ENCODE results near the gene KIF1A. TPM values are rescaled to one million over a fixed set of nuclear protein-coding genes. Genes with fewer than 3 reads are reported as not detected.

The KIF1A gene
- total and polyA plus RNA-seq, 3 experiments from 2014 or later: 1.6 to 1.8 TPM; not detected in 1

DNA sequence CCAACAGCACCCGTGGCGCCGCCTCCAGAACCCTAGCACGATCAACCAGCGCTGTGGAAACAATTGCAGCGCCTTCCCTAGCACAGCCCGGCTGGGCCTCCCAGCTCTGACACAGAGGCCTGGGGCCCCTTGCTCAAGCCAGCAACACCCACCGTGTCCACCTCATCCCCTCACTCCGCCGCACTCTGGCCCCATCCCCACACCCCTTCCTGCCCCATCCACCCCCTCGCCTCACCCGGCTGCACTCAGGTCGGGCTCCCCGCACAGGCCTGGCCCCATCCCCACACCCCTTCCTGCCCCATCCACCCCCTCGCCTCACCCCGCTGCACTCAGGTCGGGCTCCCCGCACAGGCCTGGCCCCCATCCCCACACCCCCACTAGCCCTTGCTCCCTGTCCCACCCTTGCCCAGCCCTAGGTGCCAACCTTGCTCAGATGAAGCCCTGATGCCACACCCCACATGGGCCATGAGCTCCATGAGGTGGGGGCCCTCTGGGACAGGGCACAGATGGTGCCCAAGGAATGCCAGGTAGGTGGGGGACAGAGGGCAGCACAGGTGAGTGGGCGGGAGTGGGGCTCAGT lies 28.7 kb downstream of the KIF1A start:
- Histone ChIP-seq H3K4me1 (ENCODE audit: insufficient read depth, low read length) (no peaks in the 10 kb centered on the region), H3K9me3 (ENCODE audit: low read length) (no peaks in the 10 kb centered on the region), H3K36me3 (ENCODE audit: insufficient read depth, low read length) (no peaks in the 10 kb centered on the region), H3K4me3 (ENCODE audit: low read length) (no peak overlapping the region), H3K27me3 (ENCODE audit: insufficient read depth, low read length, poor library complexity, severe bottlenecking) (no peaks in the 10 kb centered on the region), H3K27ac (ENCODE audit: low read depth, low read length) (no peak overlapping the region)
- Mint-ChIP-seq H3K27ac (no peak overlapping the region), H3K36me3 (no peaks in the 10 kb centered on the region), H3K9me3 (no peaks in the 10 kb centered on the region), H3K4me3 (no peak overlapping the region), H3K4me1 (no peaks in the 10 kb centered on the region), H3K27me3 (peaks cover 9 to 32% of the 10 kb centered on the region in 2 donors)
- ChIA-PET POLR2A (no interaction called here), CTCF (no interaction called here)
- DNase-seq: peak in 1 of 5 donors; percentile 43

DNA sequence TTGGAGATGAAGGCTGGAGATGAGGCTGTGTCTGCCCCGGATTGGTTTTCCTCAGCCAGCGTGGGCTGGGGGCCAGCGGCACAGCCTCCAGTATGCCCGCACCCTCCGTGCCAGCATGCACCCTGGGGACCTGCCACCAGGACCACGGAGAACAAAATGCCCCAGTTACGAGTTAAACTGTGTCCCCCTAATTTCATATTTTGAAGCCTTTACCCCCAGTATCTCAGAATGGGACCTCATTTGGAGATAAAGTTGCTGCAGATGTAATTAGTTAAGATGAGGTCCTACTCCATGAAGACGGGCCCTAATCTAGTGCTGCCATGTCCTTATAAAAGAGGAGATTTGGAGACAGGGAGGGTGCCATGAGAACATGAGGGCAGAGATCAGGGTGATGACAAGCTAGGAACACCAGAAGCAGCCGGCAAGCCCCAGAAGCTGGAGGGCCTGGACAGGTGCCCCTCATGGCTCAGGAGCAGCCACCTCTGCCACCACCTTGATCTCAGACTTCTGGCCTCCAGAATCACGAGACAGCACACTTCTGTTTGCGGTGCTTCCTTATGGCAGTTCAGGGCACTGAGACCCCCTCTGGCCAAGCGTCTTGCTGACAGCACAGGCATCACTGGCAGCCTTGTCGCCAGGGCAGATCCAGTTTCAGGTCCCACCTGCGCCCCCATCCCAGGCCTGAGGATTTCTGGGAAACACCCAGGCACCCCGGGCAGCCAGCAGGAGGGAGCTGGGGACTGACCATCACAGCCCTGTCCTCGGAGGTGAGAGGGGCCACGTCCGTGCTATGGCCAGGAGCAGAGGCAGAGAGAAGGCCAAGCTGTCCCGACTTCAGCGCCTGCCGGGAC lies 29.4 kb downstream of the KIF1A start:
- H3K4me1 Mint-ChIP-seq: no peaks in the 10 kb centered on the region
- peaks cover 9 to 29% of the 10 kb centered on the region in 2 donors for H3K27me3 Mint-ChIP-seq
- ChIA-PET POLR2A (no interaction called here), CTCF (no interaction called here)
- no peaks in the 10 kb centered on the region for H3K4me1 ChIP-seq (ENCODE audit: insufficient read depth, low read length)
- H3K27ac Mint-ChIP-seq: no peak overlapping the region
- H3K36me3 ChIP-seq (ENCODE audit: insufficient read depth, low read length): no peaks in the 10 kb centered on the region
- H3K27ac ChIP-seq (ENCODE audit: low read depth, low read length): no peak overlapping the region
- DNase-seq: no peak
- no peak overlapping the region for H3K4me3 Mint-ChIP-seq
- no peak overlapping the region for H3K4me3 ChIP-seq (ENCODE audit: low read length)
- H3K9me3 ChIP-seq (ENCODE audit: low read length): no peaks in the 10 kb centered on the region
- H3K27me3 ChIP-seq (ENCODE audit: insufficient read depth, low read length, poor library complexity, severe bottlenecking): no peaks in the 10 kb centered on the region
- no peaks in the 10 kb centered on the region for H3K9me3 Mint-ChIP-seq
- H3K36me3 Mint-ChIP-seq: no peaks in the 10 kb centered on the region

DNA sequence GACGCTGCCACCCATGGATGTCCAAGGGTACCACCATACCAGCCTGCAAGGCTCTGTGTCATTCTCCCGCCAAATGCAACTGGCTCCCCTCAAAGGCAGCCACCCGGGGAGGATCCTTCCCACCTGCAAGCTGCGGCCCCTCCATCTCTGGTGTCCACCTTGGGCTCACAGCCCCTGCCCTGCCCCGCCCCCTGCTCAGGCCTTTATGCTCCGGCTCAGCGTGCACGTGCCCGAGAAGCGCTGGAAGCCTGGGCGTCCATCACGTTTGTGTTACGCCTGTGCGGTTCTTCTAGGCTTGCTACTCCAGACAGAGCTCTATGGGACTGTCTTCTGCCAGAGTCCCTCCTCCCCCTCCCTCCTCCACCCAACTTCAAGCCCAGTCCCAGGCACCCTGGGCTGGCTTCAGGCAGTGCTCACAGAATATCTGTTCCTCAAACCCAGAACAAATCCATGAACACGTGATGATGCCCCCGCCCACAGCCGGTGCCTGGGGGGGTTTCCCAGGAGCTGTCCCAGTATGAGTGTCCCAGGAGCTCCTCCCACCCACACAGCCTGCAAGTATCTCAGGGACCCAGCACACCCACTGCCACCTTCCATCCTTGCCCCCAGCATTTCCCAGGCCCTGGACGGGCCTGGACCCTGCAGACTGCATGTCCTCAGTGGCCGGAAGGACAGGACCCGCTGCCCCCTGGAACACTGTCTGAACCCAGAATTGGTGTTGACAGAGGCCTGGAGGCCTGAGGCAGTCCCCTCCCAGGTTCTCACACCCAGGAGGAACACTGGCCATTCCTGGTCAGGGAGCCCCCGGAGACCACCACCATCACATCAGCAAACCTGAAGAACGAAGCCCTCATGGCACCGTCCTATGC lies 30.3 kb downstream of the KIF1A start:
- Mint-ChIP-seq H3K36me3 (no peaks in the 10 kb centered on the region), H3K27ac (no peak overlapping the region), H3K27me3 (peaks cover 6 to 25% of the 10 kb centered on the region in 2 donors), H3K4me1 (no peaks in the 10 kb centered on the region), H3K9me3 (no peaks in the 10 kb centered on the region), H3K4me3 (no peak overlapping the region)
- H3K4me1 ChIP-seq (ENCODE audit: insufficient read depth, low read length): no peaks in the 10 kb centered on the region
- peak in 1 of 5 donors; percentile 42 for DNase-seq
- H3K9me3 ChIP-seq (ENCODE audit: low read length): no peaks in the 10 kb centered on the region
- POLR2A ChIA-PET: no interaction called here
- no peaks in the 10 kb centered on the region for H3K36me3 ChIP-seq (ENCODE audit: insufficient read depth, low read length)
- H3K4me3 ChIP-seq (ENCODE audit: low read length): no peak overlapping the region
- no peaks in the 10 kb centered on the region for H3K27me3 ChIP-seq (ENCODE audit: insufficient read depth, low read length, poor library complexity, severe bottlenecking)
- CTCF ChIA-PET: interaction anchor here (1.4 kb wide), 1 partner anchor 9 kb away, joined by 3 read pairs; no protein-coding TSS in a partner anchor
- H3K27ac ChIP-seq (ENCODE audit: low read depth, low read length): no peak overlapping the region

DNA sequence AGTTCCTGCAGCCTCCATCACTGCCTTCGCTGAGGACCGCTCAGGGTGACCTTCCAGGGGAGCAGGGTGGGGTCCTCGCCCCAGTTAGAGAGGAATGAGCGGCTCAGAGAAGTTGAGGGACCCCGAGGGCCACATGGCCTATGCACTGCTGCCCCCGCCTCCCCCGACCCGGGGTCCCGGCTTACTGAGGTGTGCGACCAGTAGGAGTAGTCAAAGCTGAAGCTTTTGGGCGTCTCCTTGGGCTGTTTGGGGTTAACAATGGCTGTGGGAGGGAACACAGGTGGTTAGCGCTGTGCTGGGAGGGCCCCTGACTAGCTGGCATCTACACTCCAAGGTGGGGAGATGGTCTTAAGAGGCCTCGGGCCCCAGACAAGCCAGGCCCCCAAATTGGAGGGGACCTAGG lies 31.0 kb downstream of the KIF1A start:
- CTCF ChIA-PET: interaction anchor here (1.4 kb wide), 1 partner anchor 9 kb away, joined by 3 read pairs; no protein-coding TSS in a partner anchor
- no peaks in the 10 kb centered on the region for H3K36me3 Mint-ChIP-seq
- Histone ChIP-seq H3K27ac (ENCODE audit: low read depth, low read length) (no peak overlapping the region), H3K36me3 (ENCODE audit: insufficient read depth, low read length) (no peaks in the 10 kb centered on the region), H3K27me3 (ENCODE audit: insufficient read depth, low read length, poor library complexity, severe bottlenecking) (no peaks in the 10 kb centered on the region), H3K4me1 (ENCODE audit: insufficient read depth, low read length) (no peaks in the 10 kb centered on the region), H3K9me3 (ENCODE audit: low read length) (no peaks in the 10 kb centered on the region), H3K4me3 (ENCODE audit: low read length) (no peak overlapping the region)
- no peak overlapping the region for H3K27ac Mint-ChIP-seq
- POLR2A ChIA-PET: no interaction called here
- peaks cover 5 to 20% of the 10 kb centered on the region in 2 donors for H3K27me3 Mint-ChIP-seq
- H3K4me1 Mint-ChIP-seq: no peaks in the 10 kb centered on the region
- peak in 1 of 5 donors; percentile 37 for DNase-seq
- no peak overlapping the region for H3K4me3 Mint-ChIP-seq
- no peaks in the 10 kb centered on the region for H3K9me3 Mint-ChIP-seq

DNA sequence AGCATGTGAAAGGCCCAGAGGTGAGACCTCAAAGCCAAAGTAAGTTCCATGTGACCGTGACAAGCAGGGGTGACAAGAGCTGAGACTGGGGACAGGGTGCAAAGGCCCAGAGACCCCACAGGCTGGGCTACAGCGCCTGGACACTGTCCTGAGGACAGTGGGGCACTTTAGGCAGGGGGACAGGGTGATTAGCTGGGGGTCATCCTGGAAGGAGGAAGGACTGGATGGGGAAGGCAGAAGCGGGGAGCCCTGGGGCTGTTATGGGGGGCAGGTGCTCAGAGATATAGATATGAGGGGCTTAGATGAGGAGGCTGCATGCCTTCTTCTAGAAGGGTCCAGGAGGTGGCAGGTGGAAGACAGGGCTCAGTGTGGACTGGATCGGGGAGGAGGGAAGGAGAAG lies 31.5 kb downstream of the KIF1A start:
- Mint-ChIP-seq H3K4me3 (no peak overlapping the region), H3K36me3 (no peaks in the 10 kb centered on the region), H3K9me3 (no peaks in the 10 kb centered on the region), H3K4me1 (no peaks in the 10 kb centered on the region), H3K27me3 (peaks cover 5 to 15% of the 10 kb centered on the region in 2 donors), H3K27ac (no peak overlapping the region)
- Histone ChIP-seq H3K4me3 (ENCODE audit: low read length) (no peak overlapping the region), H3K27me3 (ENCODE audit: insufficient read depth, low read length, poor library complexity, severe bottlenecking) (no peaks in the 10 kb centered on the region), H3K9me3 (ENCODE audit: low read length) (no peaks in the 10 kb centered on the region), H3K27ac (ENCODE audit: low read depth, low read length) (no peak overlapping the region), H3K4me1 (ENCODE audit: insufficient read depth, low read length) (no peaks in the 10 kb centered on the region), H3K36me3 (ENCODE audit: insufficient read depth, low read length) (no peaks in the 10 kb centered on the region)
- CTCF ChIA-PET: interaction anchor here (1.4 kb wide), 1 partner anchor 8 kb away, joined by 3 read pairs; no protein-coding TSS in a partner anchor
- POLR2A ChIA-PET: no interaction called here
- peak in 1 of 5 donors; percentile 16 for DNase-seq

DNA sequence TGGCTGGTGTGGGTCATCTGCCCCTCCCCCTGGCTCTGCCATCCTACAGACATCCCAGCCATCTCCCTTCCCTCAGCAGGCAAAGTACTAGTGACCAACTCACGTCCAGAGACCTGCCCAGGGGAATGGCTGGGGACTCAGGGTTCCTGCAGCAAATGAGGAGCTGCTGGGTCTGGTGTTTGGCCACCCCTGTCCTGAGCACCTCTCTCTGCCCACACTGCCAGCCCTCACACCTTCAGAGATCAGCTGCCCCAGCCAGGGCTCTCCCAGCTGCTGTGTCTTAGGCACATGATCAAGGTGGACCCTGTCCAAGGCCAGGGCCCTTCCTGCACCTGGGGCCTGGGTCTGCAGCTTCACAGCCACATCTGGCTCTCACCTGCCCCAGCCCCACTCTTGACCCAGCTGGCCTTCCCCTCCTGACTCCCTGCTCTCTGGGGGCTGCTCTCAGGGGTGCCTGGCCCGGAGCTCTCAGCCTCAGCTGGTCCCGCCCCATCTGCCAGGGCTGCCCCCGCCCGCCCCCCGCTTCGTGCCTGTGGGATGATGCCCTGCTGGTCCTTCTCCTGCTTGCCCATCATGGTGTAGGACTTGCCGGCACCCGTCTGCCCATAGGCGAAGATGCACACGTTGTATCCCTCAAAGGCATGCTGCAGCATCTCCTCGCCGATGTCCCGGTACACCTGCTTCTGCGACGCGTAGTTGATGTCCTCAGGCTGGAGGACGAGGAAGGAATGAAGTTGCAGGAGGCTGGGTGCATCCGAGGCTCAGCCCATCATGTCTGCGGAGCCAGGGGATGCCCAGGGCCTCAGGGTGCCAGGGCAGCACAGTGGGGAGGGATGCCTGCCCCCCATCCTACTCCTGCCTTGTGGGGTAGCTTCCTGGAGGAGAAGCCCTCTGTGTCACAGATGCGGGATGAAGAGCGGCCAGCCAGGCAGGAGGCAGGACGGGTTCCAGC lies 32.2 kb downstream of the KIF1A start:
- ChIA-PET POLR2A (no interaction called here), CTCF (no interaction called here)
- no peak overlapping the region for H3K27ac ChIP-seq (ENCODE audit: low read depth, low read length)
- no peak overlapping the region for H3K4me3 Mint-ChIP-seq
- H3K4me3 ChIP-seq (ENCODE audit: low read length): no peak overlapping the region
- no peaks in the 10 kb centered on the region for H3K4me1 ChIP-seq (ENCODE audit: insufficient read depth, low read length)
- H3K4me1 Mint-ChIP-seq: no peaks in the 10 kb centered on the region
- no peaks in the 10 kb centered on the region for H3K36me3 ChIP-seq (ENCODE audit: insufficient read depth, low read length)
- H3K9me3 ChIP-seq (ENCODE audit: low read length): no peaks in the 10 kb centered on the region
- peaks cover 5 to 13% of the 10 kb centered on the region in 2 donors for H3K27me3 Mint-ChIP-seq
- H3K27me3 ChIP-seq (ENCODE audit: insufficient read depth, low read length, poor library complexity, severe bottlenecking): no peaks in the 10 kb centered on the region
- peak in 1 of 5 donors; percentile 30 for DNase-seq
- H3K27ac Mint-ChIP-seq: no peak overlapping the region
- H3K9me3 Mint-ChIP-seq: no peaks in the 10 kb centered on the region
- no peaks in the 10 kb centered on the region for H3K36me3 Mint-ChIP-seq

DNA sequence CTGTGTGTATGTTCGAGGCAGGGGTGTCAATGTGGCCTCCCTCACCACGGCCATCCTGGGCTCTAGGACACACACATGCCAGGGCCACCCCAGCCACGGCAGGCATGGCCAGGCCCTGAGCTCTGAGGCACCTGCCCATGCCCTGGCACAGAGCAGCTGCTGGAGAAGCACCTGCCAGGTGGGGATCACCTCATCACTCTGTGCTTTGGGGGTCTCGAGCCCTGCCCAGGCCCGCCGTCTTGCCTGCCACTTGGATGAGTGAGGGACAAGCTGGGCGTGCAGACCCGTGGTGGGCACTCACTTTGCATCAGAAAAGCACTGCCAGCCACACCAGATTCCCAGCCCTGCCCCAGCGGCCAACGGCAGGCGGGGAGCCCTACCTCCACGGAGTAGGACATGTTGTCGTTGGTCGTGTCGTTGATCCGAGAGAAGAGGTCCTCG lies 33.1 kb downstream of the KIF1A start:
- Histone ChIP-seq H3K36me3 (ENCODE audit: insufficient read depth, low read length) (no peaks in the 10 kb centered on the region), H3K4me3 (ENCODE audit: low read length) (no peak overlapping the region), H3K9me3 (ENCODE audit: low read length) (no peaks in the 10 kb centered on the region), H3K27ac (ENCODE audit: low read depth, low read length) (no peak overlapping the region), H3K27me3 (ENCODE audit: insufficient read depth, low read length, poor library complexity, severe bottlenecking) (no peaks in the 10 kb centered on the region), H3K4me1 (ENCODE audit: insufficient read depth, low read length) (no peaks in the 10 kb centered on the region)
- Mint-ChIP-seq H3K4me3 (no peak overlapping the region), H3K27ac (no peak overlapping the region), H3K4me1 (no peaks in the 10 kb centered on the region), H3K27me3 (peaks cover 5 to 13% of the 10 kb centered on the region in 2 donors), H3K36me3 (no peaks in the 10 kb centered on the region), H3K9me3 (no peaks in the 10 kb centered on the region)
- CTCF ChIA-PET: no interaction called here
- peak in 1 of 5 donors; percentile 37 for DNase-seq
- POLR2A ChIA-PET: no interaction called here
